Left ventricle myocardium inferior (tissue), 1 donor: ENCODE measurements around the gene OR51Q1. TPM values are rescaled to one million over a fixed set of nuclear protein-coding genes. Genes with fewer than 3 reads are reported as not detected.

Experiments used
- DNase-seq: peaks from one replicate; pipeline ENCODE4 v3.0.0-alpha.2; 2020
- H3K27ac ChIP-seq: fragments of 200-600 bp; replicated peaks from 2 replicates; pipeline ENCODE4 v1.8.0; 2021
- H3K27me3 ChIP-seq: fragments of 200-600 bp; 2 replicates; pipeline ENCODE4 v1.8.0; 2021; ENCODE audit warnings: low read depth
- H3K36me3 ChIP-seq: fragments of 200-600 bp; 2 replicates; pipeline ENCODE4 v1.8.0; 2021
- H3K4me1 ChIP-seq: fragments of 200-600 bp; 2 replicates; pipeline ENCODE4 v1.8.0; 2021
- H3K4me3 ChIP-seq: fragments of 200-600 bp; 2 replicates; pipeline ENCODE4 v1.8.0; 2021; ENCODE audit warnings: mild to moderate bottlenecking, moderate library complexity
- H3K9me3 ChIP-seq: fragments of 200-600 bp; replicated peaks from 2 replicates; pipeline ENCODE4 v1.8.0; 2021
- CTCF ChIP-seq: fragments of 200-600 bp; IDR thresholded peaks from 2 replicates; pipeline ENCODE4 v1.8.0; 2021; ENCODE audit warnings: antibody characterized with exemption, mild to moderate bottlenecking, borderline replicate concordance
- intact Hi-C: fragments of 100-400 bp; cut with micrococcal nuclease; formaldehyde crosslinking; loops from one replicate; pipeline ENCODE4 v1.11.0; 2022
- total RNA-seq: library from RNA; stranded (reverse); fragmentation: NEBNext Ultra II Directional; extraction: Animal tissue kit (Norgen Biotek cat#: 25700); gene quantifications from one replicate; pipeline ENCODE4 v1.2.1, GENCODE V29; 2021
- donor health status: DM: no; HTN: yes; CAD: no; lungs with severe emphysema.

OR51Q1 gene
- total RNA-seq, 1 donor from 2014 or later: not detected

DNA sequence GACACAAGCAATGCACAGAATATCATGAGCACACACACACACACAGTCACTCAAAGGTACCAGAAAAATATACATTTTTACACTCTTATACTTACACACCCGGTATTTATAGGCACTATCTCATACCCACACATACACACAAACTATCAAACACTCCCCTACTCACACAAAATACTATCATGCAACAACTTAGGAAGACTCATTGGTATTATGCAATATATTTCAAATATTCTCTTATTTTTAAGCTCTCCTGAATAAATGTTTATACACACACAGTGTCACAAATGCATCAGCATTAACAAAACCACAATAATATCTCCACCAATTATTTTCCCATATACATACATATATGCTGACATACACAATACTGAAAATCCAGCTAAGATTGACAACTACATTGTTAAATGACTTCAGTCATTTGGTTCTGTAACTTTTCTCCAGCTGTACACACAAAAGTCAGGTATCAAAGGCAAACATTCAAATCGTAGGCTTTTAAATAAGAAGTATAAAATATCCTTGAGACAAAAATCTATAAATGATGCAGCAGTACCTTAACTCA lies 22.0 kb downstream of the OR51Q1 start:
- Histone ChIP-seq H3K27me3 (no peaks in the 10 kb centered on the region), H3K9me3 (no peaks in the 10 kb centered on the region), H3K4me1 (no peaks in the 10 kb centered on the region), H3K36me3 (no peaks in the 10 kb centered on the region), H3K4me3 (no peak overlapping the region), H3K27ac (no peak overlapping the region)
- no peak for DNase-seq
- no peak for TF ChIP-seq CTCF
- intact Hi-C loops: no loop called here

- H3K4me3 ChIP-seq: no peak within 1 kb of the TSS
- TF ChIP-seq CTCF: no peak
- intact Hi-C loops: no loop called here
- no peak for DNase-seq
- H3K36me3 ChIP-seq: no peaks in the 10 kb centered on the region
- H3K27me3 ChIP-seq: no peaks in the 10 kb centered on the region
- no peaks in the 10 kb centered on the region for H3K9me3 ChIP-seq
- no peaks in the 10 kb centered on the region for H3K4me1 ChIP-seq
- H3K27ac ChIP-seq: no peak within 1 kb of the TSS
Measured at GRCh38 chr11:5449023-5449422, 27.1 kb downstream of the OR51Q1 start, which contains the start of gene OR51I2. OR51I2 (plus strand) TSS chr11:5449323; CDS start chr11:5453489, 4,166 bp downstream.

GRCh38 chr11:5449432-5449831 lies 27.5 kb downstream of the OR51Q1 start:
- Histone ChIP-seq H3K27ac (no peak overlapping the region), H3K27me3 (no peaks in the 10 kb centered on the region), H3K4me3 (no peak overlapping the region), H3K9me3 (no peaks in the 10 kb centered on the region), H3K4me1 (no peaks in the 10 kb centered on the region), H3K36me3 (no peaks in the 10 kb centered on the region)
- DNase-seq: no peak
- no peak for TF ChIP-seq CTCF
- intact Hi-C loops: no loop called here

DNA sequence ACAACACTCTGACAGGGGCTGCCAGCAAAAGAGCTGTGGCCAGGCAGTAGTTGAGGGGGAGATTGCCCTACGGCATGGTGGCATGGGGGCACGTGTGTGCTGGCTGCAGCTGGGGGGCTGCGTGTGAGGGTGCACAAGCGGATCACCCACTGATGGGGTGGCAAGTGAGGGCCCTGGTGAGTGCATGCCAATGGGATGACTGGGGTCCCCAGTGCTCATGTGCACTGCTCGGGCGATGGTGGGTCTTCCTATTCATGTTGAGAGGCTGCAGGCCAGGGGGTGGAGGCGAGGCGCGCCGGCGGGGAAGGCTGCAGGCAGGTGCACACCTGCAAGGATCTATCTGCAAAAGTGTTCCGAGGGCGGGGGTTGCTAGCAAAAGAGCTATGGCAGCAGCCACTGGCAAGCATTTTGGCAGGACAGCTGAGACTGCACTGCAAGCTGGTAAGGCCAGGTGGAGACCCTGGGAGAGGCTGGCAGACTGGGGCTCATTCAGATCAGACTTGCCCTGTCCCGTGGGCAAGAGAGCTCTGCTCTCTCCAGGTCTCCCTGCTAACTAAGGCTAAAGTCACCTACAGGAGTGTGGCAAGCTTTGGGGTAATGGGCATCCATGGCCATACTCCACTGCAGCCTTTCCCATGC lies 39.2 kb downstream of the OR51Q1 start:
- no peaks in the 10 kb centered on the region for H3K4me1 ChIP-seq
- intact Hi-C loops: loop anchor here (10.0 kb wide), 1 partner anchor 94 kb away; no protein-coding TSS in a partner anchor
- DNase-seq: no peak
- no peak for TF ChIP-seq CTCF
- no peaks in the 10 kb centered on the region for H3K9me3 ChIP-seq
- no peak overlapping the region for H3K27ac ChIP-seq
- no peaks in the 10 kb centered on the region for H3K27me3 ChIP-seq
- H3K36me3 ChIP-seq: no peaks in the 10 kb centered on the region
- no peak overlapping the region for H3K4me3 ChIP-seq

DNA sequence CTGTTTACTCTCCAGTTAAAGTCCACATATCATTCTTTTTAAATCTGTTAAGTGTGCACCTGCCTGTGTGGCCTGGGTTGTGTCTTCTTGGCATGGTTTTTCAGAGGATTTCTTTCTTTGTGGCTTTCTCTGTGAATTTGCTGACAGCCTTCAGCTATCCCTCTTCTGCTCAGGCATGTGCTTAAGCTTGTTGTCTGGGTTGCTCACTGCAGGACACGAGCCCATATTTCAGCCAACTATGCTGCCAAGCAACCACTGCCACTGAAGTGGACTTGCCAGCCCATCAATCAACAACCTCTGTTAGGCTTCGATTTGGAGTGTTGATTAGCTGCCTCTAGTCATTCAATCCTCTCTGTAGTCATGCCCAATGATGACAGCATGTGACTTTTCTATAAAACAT lies 45.6 kb downstream of the OR51Q1 start:
- no peak for TF ChIP-seq CTCF
- no peaks in the 10 kb centered on the region for H3K36me3 ChIP-seq
- no peak overlapping the region for H3K27ac ChIP-seq
- no peaks in the 10 kb centered on the region for H3K4me1 ChIP-seq
- no peak for DNase-seq
- H3K27me3 ChIP-seq: no peaks in the 10 kb centered on the region
- H3K9me3 ChIP-seq: no peaks in the 10 kb centered on the region
- intact Hi-C loops: loop anchor here (10.0 kb wide), 1 partner anchor 87 kb away; no protein-coding TSS in a partner anchor
- H3K4me3 ChIP-seq: no peak overlapping the region

Other genes starting within 250 kb of the OR51Q1 start
- not detected for gene OR51V1, start 221.4 kb upstream of the OR51Q1 start, total RNA-seq
- 100 TPM for gene HBB, start 195.0 kb upstream of the OR51Q1 start, total RNA-seq
- gene HBD, start 187.6 kb upstream of the OR51Q1 start, total RNA-seq: not detected
- not detected for gene HBG1, start 172.3 kb upstream of the OR51Q1 start, total RNA-seq
- gene HBG2, start 167.3 kb upstream of the OR51Q1 start, total RNA-seq: not detected
- not detected for gene HBE1, start 152.2 kb upstream of the OR51Q1 start, total RNA-seq
- not detected for gene OR51B4, start 120.2 kb upstream of the OR51Q1 start, total RNA-seq
- not detected for gene OR51B2, start 97.8 kb upstream of the OR51Q1 start, total RNA-seq
- gene OR51B5, start 78.6 kb upstream of the OR51Q1 start, total RNA-seq: not detected
- gene OR51B6, start 70.6 kb upstream of the OR51Q1 start, total RNA-seq: not detected
- not detected for gene OR51M1, start 38.3 kb upstream of the OR51Q1 start, total RNA-seq
- gene OR51I1, start 19.4 kb downstream of the OR51Q1 start, total RNA-seq: not detected
- not detected for gene OR51I2, start 27.2 kb downstream of the OR51Q1 start, total RNA-seq
- gene OR52D1, start 66.6 kb downstream of the OR51Q1 start, total RNA-seq: not detected
- gene UBQLN3, start 87.8 kb downstream of the OR51Q1 start, total RNA-seq: 0.14 TPM
- gene UBQLNL, start 94.6 kb downstream of the OR51Q1 start, total RNA-seq: not detected
- gene OR52H1, start 126.4 kb downstream of the OR51Q1 start, total RNA-seq: not detected
- not detected for gene OR52B6, start 158.8 kb downstream of the OR51Q1 start, total RNA-seq
- 0.58 TPM for gene TRIM6, start 174.5 kb downstream of the OR51Q1 start, total RNA-seq
- gene TRIM34, start 202.9 kb downstream of the OR51Q1 start, total RNA-seq: 1.7 TPM